ENCODE measurements around the gene RNF214.

The RNF214 gene

DNA sequence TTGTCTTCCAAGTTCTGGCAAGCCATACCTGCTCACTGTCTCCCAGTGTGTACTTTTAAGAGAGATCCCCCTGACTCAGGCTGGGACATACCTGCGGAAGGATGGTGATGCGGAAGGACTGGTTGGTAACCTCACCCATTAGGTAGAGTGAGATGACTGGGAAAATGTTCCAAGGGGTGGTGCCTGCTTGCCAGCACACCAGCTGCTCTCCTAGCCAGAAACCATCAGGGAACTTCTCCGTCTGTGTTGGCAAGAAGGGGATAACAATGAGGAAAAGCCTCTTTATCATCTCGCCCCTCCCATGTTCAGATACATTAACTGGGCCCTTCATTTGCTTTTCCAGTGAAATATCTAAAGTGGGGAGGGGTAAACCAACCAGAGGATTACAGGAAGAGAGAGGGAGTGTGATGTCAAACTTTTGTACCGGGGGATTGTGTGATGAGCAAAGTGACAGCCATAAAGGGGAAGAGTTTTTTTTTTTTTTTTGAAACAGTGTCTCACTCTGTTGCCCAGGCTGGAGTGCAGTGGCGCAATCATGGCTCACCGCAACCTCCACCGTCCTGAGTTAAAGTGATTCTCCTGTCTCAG, 58.4 kb downstream of the RNF214 start, which contains the start of gene BACE1-AS:
TSS of gene BACE1-AS (plus strand) at position 538 of the 588 bp plus-strand sequence.
- no peak within 1 kb of the TSS for H3K27ac ChIP-seq (ENCODE audit: low read depth, low read length)

GRCh38 chr11:117292616-117293015, 60.1 kb downstream of the RNF214 start:
- Histone ChIP-seq H3K4me3 (ENCODE audit: low read length) (no peak overlapping the region), H3K36me3 (ENCODE audit: control insufficient read depth, insufficient read depth, low read length) (peaks cover 22% of the 10 kb centered on the region), H3K9ac (ENCODE audit: low read length) (no peak overlapping the region), H3K27ac (ENCODE audit: low read depth, low read length) (no peak overlapping the region), H3K27me3 (ENCODE audit: control insufficient read depth, insufficient read depth, low read length) (no peaks in the 10 kb centered on the region), H3K4me1 (ENCODE audit: control insufficient read depth, insufficient read depth, low read length) (no peaks in the 10 kb centered on the region)

More for the DNA sequence above, 58.4 kb downstream of the RNF214 start, which contains the start of gene BACE1-AS:
- Histone ChIP-seq H3K4me1 (ENCODE audit: control insufficient read depth, insufficient read depth, low read length) (no peaks in the 10 kb centered on the region), H3K36me3 (ENCODE audit: control insufficient read depth, insufficient read depth, low read length) (peaks cover 25% of the 10 kb centered on the region), H3K27me3 (ENCODE audit: control insufficient read depth, insufficient read depth, low read length) (no peaks in the 10 kb centered on the region), H3K9ac (ENCODE audit: low read length) (no peak within 1 kb of the TSS), H3K4me3 (ENCODE audit: low read length) (no peak within 1 kb of the TSS)

DNA sequence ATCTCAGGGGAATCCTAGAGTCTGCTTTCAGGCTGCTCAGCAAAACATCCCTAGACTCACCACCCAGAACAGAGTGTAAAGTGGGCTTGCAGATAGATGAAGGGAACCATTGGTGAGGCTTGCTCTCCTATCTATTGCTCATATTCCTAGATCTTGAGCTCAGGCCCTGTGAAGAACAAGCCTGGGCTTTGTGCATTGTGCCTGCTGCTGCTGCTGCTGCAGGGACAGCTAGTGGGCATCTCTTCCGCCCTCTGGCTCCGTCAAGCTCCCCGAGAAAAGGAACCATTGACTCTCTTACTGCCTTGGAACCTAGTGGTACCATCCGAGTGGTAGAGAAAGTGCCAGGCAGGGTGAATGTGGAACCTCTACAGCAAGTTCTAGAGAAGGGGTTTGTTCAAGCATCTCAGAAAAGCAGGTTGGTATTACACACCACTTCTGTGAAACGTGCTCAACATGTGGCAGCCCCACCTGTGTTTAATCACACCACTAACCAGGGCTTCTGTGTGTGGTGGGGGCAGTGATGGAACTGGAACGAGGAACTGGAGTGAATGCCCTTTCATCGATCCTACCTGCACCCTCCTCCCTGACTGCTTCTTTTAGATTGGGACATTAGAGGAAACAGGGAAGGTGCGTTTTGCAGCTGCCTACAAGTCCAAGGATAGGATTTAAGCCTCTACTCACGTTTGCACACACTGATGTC, 63.1 kb downstream of the RNF214 start:
- H3K4me3 ChIP-seq (ENCODE audit: low read length) = no peak overlapping the region
- no peak overlapping the region for H3K27ac ChIP-seq (ENCODE audit: low read depth, low read length)
- no peak overlapping the region for H3K9ac ChIP-seq (ENCODE audit: low read length)
- H3K4me1 ChIP-seq (ENCODE audit: control insufficient read depth, insufficient read depth, low read length) = peaks cover 2% of the 10 kb centered on the region
- H3K36me3 ChIP-seq (ENCODE audit: control insufficient read depth, insufficient read depth, low read length) = peaks cover 7% of the 10 kb centered on the region
- H3K27me3 ChIP-seq (ENCODE audit: control insufficient read depth, insufficient read depth, low read length) = no peaks in the 10 kb centered on the region

- H3K4me1 ChIP-seq (ENCODE audit: control insufficient read depth, insufficient read depth, low read length) = peaks cover 2% of the 10 kb centered on the region
- no peaks in the 10 kb centered on the region for H3K27me3 ChIP-seq (ENCODE audit: control insufficient read depth, insufficient read depth, low read length)
- H3K4me3 ChIP-seq (ENCODE audit: low read length) = no peak overlapping the region
- peaks cover 4% of the 10 kb centered on the region for H3K36me3 ChIP-seq (ENCODE audit: control insufficient read depth, insufficient read depth, low read length)
- no peak overlapping the region for H3K27ac ChIP-seq (ENCODE audit: low read depth, low read length)
- H3K9ac ChIP-seq (ENCODE audit: low read length) = no peak overlapping the region
Measured at GRCh38 chr11:117296881-117297280, 64.4 kb downstream of the RNF214 start.

DNA sequence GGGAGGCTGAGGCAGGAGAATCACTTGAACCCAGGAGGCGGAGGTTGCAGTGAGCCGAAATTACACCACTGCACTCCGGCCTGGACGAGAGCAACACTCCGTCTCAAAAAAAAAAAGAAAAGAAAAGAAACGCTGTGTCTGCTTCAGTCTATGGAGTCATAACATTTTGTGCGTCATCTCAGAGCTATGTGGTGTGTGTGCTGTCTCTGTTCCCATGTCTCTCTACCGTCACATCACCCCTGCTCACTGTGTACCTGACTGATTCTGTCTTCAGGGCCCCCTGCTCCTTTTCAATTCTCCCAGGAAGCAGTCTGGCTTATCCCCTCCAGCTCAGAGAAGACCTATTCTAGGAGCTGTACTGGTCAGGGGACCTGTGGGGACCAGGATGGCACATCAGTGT, 65.7 kb downstream of the RNF214 start:
- H3K36me3 ChIP-seq (ENCODE audit: control insufficient read depth, insufficient read depth, low read length) = peaks cover 4% of the 10 kb centered on the region
- no peaks in the 10 kb centered on the region for H3K27me3 ChIP-seq (ENCODE audit: control insufficient read depth, insufficient read depth, low read length)
- H3K9ac ChIP-seq (ENCODE audit: low read length) = no peak overlapping the region
- H3K4me3 ChIP-seq (ENCODE audit: low read length) = no peak overlapping the region
- no peak overlapping the region for H3K27ac ChIP-seq (ENCODE audit: low read depth, low read length)
- peaks cover 2% of the 10 kb centered on the region for H3K4me1 ChIP-seq (ENCODE audit: control insufficient read depth, insufficient read depth, low read length)

- Histone ChIP-seq H3K36me3 (ENCODE audit: control insufficient read depth, insufficient read depth, low read length) (no peaks in the 10 kb centered on the region), H3K27me3 (ENCODE audit: control insufficient read depth, insufficient read depth, low read length) (no peaks in the 10 kb centered on the region), H3K4me1 (ENCODE audit: control insufficient read depth, insufficient read depth, low read length) (peaks cover 2% of the 10 kb centered on the region), H3K27ac (ENCODE audit: low read depth, low read length) (no peak overlapping the region), H3K9ac (ENCODE audit: low read length) (no peak overlapping the region), H3K4me3 (ENCODE audit: low read length) (no peak overlapping the region)
Measured at GRCh38 chr11:117299351-117300282, 67.1 kb downstream of the RNF214 start.

- Histone ChIP-seq H3K9ac (ENCODE audit: low read length) (no peak overlapping the region), H3K27me3 (ENCODE audit: control insufficient read depth, insufficient read depth, low read length) (no peaks in the 10 kb centered on the region), H3K4me3 (ENCODE audit: low read length) (no peak overlapping the region), H3K4me1 (ENCODE audit: control insufficient read depth, insufficient read depth, low read length) (peaks cover 2% of the 10 kb centered on the region), H3K36me3 (ENCODE audit: control insufficient read depth, insufficient read depth, low read length) (no peaks in the 10 kb centered on the region), H3K27ac (ENCODE audit: low read depth, low read length) (no peak overlapping the region)
Measured at GRCh38 chr11:117300283-117300663, 67.8 kb downstream of the RNF214 start.

DNA sequence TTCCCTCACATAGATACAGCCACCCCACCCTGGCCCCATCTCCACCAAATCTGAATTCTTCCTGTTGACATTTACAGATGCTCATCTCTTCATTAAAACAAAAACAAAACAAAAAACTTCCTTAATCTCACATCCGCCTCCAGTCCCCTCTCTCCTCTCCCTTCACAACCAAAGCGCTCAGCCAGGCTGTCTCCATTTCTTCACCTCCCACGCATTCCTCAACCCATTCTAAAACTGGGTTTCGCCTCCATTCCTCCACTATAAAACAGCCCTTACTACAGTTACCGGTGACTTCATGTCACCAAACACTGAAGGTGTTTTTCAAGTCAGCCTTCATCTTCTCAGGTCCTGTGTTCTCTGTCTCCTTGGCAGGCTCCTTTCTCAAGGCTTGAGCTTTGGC, 68.3 kb downstream of the RNF214 start:
- Histone ChIP-seq H3K4me3 (ENCODE audit: low read length) (no peak overlapping the region), H3K4me1 (ENCODE audit: control insufficient read depth, insufficient read depth, low read length) (peaks cover 2% of the 10 kb centered on the region), H3K36me3 (ENCODE audit: control insufficient read depth, insufficient read depth, low read length) (no peaks in the 10 kb centered on the region), H3K27ac (ENCODE audit: low read depth, low read length) (no peak overlapping the region), H3K9ac (ENCODE audit: low read length) (no peak overlapping the region), H3K27me3 (ENCODE audit: control insufficient read depth, insufficient read depth, low read length) (no peaks in the 10 kb centered on the region)

- Histone ChIP-seq H3K4me1 (ENCODE audit: control insufficient read depth, insufficient read depth, low read length) (peaks cover 2% of the 10 kb centered on the region), H3K4me3 (ENCODE audit: low read length) (no peak overlapping the region), H3K36me3 (ENCODE audit: control insufficient read depth, insufficient read depth, low read length) (no peaks in the 10 kb centered on the region), H3K27ac (ENCODE audit: low read depth, low read length) (no peak overlapping the region), H3K27me3 (ENCODE audit: control insufficient read depth, insufficient read depth, low read length) (no peaks in the 10 kb centered on the region), H3K9ac (ENCODE audit: low read length) (no peak overlapping the region)
Measured at GRCh38 chr11:117302228-117302627, 69.8 kb downstream of the RNF214 start.

GRCh38 chr11:117303101-117303500, 70.6 kb downstream of the RNF214 start:
- peaks cover 2% of the 10 kb centered on the region for H3K4me1 ChIP-seq (ENCODE audit: control insufficient read depth, insufficient read depth, low read length)
- H3K4me3 ChIP-seq (ENCODE audit: low read length) = no peak overlapping the region
- no peak overlapping the region for H3K9ac ChIP-seq (ENCODE audit: low read length)
- H3K27me3 ChIP-seq (ENCODE audit: control insufficient read depth, insufficient read depth, low read length) = no peaks in the 10 kb centered on the region
- no peak overlapping the region for H3K27ac ChIP-seq (ENCODE audit: low read depth, low read length)
- no peaks in the 10 kb centered on the region for H3K36me3 ChIP-seq (ENCODE audit: control insufficient read depth, insufficient read depth, low read length)

DNA sequence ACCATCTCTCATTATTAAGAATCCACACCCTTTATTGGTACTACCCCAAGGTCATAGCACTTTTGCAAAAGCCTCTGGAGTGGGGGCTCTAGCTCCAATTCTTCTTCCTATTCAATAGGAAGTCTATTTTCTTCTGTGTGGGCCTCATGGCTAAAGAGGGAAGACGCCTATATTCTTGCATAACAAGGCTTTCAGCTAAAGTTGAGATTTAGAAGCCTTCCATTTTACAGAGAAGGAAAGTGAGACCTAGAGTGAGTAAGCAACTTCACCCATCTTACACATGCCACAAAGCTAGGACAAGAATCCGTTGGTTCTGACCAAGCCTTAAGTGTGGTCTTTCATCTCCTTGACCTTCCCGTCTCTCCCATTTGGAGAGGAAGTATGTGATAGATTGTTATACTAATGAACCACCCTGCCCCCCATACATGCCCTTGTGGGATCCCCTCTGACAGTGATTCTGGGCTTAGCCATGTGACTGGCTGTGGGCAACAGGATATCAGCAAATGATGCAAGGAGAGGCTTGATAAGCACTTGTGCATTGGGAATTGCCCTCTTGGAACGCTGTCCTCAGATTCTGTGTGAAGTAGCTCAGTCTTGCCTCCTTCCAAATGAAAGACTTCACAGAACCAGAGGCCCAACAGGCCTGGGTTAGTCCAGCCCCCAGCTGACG, 71.3 kb downstream of the RNF214 start:
- no peak overlapping the region for H3K9ac ChIP-seq (ENCODE audit: low read length)
- no peaks in the 10 kb centered on the region for H3K36me3 ChIP-seq (ENCODE audit: control insufficient read depth, insufficient read depth, low read length)
- H3K4me3 ChIP-seq (ENCODE audit: low read length) = no peak overlapping the region
- peaks cover 2% of the 10 kb centered on the region for H3K4me1 ChIP-seq (ENCODE audit: control insufficient read depth, insufficient read depth, low read length)
- H3K27ac ChIP-seq (ENCODE audit: low read depth, low read length) = no peak overlapping the region
- no peaks in the 10 kb centered on the region for H3K27me3 ChIP-seq (ENCODE audit: control insufficient read depth, insufficient read depth, low read length)

DNA sequence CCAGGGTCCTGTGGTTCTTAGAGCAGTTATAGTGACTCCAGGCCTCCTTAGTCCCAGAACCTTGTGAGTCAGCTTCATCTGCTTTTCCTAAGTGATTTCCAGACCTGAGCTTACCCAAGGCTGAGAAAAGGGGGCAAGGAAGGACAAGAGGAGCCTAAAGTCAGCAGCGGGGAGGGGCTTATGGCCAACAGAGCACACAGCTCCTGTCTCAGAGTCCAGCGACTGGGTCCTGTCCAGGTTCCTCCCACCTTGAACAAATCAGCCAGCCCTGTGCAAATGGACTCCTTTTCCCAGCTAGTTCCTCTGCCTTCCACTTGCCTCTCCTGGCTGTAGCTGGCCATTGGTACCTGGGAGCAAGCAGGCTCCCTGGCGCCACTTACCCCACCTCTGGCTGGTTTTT, 72.7 kb downstream of the RNF214 start:
- Histone ChIP-seq H3K4me3 (ENCODE audit: low read length) (no peak overlapping the region), H3K27me3 (ENCODE audit: control insufficient read depth, insufficient read depth, low read length) (no peaks in the 10 kb centered on the region), H3K9ac (ENCODE audit: low read length) (no peak overlapping the region), H3K4me1 (ENCODE audit: control insufficient read depth, insufficient read depth, low read length) (no peaks in the 10 kb centered on the region), H3K36me3 (ENCODE audit: control insufficient read depth, insufficient read depth, low read length) (no peaks in the 10 kb centered on the region), H3K27ac (ENCODE audit: low read depth, low read length) (no peak overlapping the region)
